Psoas muscle (tissue), 8 donors: ENCODE results near the gene MOB3B. TPM values are rescaled to one million over a fixed set of nuclear protein-coding genes. Genes with fewer than 3 reads are reported as not detected.

Experiments used
- ATAC-seq, 4 donors: fragments of 200-7000 bp; cut with Tn5 transposase; one replicate each; pipeline ENCODE4 v1.9.1; 2020; ENCODE audit warnings: moderate library complexity in 3 of 4, mild to moderate bottlenecking in 2 of 4
- DNase-seq, 2 donors: peaks; one replicate each; pipeline ENCODE4 v3.0.0-alpha.2; 2020
- H3K27ac ChIP-seq: fragments of 200-600 bp; one replicate; pipeline ENCODE4 v1.8.0; 2022
- H3K27me3 ChIP-seq, 3 donors: fragments of 200-600 bp in 1 of 3; one replicate each; pipeline versions ENCODE4 v1.6.1 to v1.8.0; 2013 to 2022; ENCODE audit warnings: low read length in 2 of 3, mild to moderate bottlenecking in 2 of 3, moderate library complexity in 1 of 3; ENCODE audit not compliant: insufficient read depth in 3 of 3
- H3K36me3 ChIP-seq, 2 donors: fragments of 200-600 bp in 1 of 2; one replicate each; pipeline versions ENCODE4 v1.6.1 to v1.8.0; 2013 to 2022; ENCODE audit warnings: low read depth in 1 of 2, mild to moderate bottlenecking in 1 of 2, moderate library complexity in 1 of 2; ENCODE audit not compliant: insufficient read depth in 1 of 2
- H3K4me1 ChIP-seq: fragments of 200-600 bp; one replicate; pipeline ENCODE4 v1.8.0; 2022
- H3K4me3 ChIP-seq: fragments of 200-600 bp; one replicate; pipeline ENCODE4 v1.8.0; 2022; ENCODE audit warnings: mild to moderate bottlenecking
- H3K9me3 ChIP-seq: fragments of 200-600 bp; one replicate; pipeline ENCODE4 v1.8.0; 2022
- WGBS, 3 donors: extraction: QIAGEN DNeasy Blood & Tissue Kit; methylation state at CpG; one replicate each; pipeline versions ENCODE4 v1.1.6 to v1.1.7; 2013; 5-methylcytosine and 5-hydroxymethylcytosine counted together
- intact Hi-C, 2 donors: fragments of 100-400 bp; cut with DNase I; formaldehyde crosslinking; loops; one replicate each; pipeline versions ENCODE4 v1.11.0 to v1.14.2; 2022
- polyA plus RNA-seq, 3 donors: library from polyadenylated mRNA; stranded (reverse); fragments of 200-250 nt; gene quantifications; one replicate each; pipeline ENCODE4 v1.2.3, GENCODE V29; 2013
- total RNA-seq, 4 donors: library from RNA; stranded (reverse); fragmentation: NEBNext Ultra II Directional in 2 of 4; extraction: Animal tissue kit (Norgen Biotek cat#: 25700) in 2 of 4; gene quantifications; one replicate each; pipeline versions ENCODE4 v1.2.1 to v1.2.4, GENCODE V29; 2021 to 2023
- TF ChIP-seq, protein P1 (sequence below): fragments of 200-600 bp; IDR thresholded peaks from one replicate; pipeline ENCODE4 v1.8.0; 2022; ENCODE audit warnings: antibody characterized with exemption
- donor health status: healthy with polysubstance abuse.
- donor health status: DM: no; HTN: no; CAD: no; lungs with moderate emphysema.
- donor health status: Bipolar disorder and iron deficiency.
- donor health status: healthy.
- donor health status: DM: yes; HTN: yes; CAD: no.
- donor health status: DM: no; HTN: no; CAD: no.
- donor health status: DM: no; HTN: no; CAD: no.
- donor health status: DM: yes; HTN: yes; CAD: no.

The MOB3B gene
- total and polyA plus RNA-seq, 7 donors, result 0.57 to 4.5 (median 1.8) TPM

DNA sequence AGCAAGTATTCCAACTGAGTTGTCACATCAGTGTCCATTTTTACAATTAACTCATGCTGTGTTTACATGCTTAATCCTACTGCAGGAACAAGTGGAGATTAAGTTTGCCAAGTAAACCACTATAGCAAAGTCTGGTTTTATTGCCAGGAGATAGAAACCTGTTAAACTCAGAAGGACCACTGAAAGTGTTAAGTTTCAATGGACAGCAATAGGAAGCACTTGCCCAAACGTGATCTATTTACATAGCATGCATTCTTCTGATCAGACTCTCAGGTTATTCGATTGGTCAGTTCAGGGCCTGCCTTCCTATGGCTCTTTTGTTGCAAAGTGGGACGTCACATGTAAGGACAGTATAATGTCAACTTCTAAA lies 33.5 kb downstream of the MOB3B start:
- intact Hi-C loops, result no loop called here
- Histone ChIP-seq H3K4me3 (no peak overlapping the region), H3K4me1 (no peaks in the 10 kb centered on the region), H3K36me3 (no peaks in the 10 kb centered on the region), H3K9me3 (no peaks in the 10 kb centered on the region), H3K27ac (no peak overlapping the region), H3K27me3 (no peaks in the 10 kb centered on the region)
- DNase-seq (no peak), ATAC-seq (no peak)
- 56 to 61% (median 61%) methylated on average over 3 of the region's 3 CpGs for WGBS, 3 donors
- TF ChIP-seq, protein P1, sequence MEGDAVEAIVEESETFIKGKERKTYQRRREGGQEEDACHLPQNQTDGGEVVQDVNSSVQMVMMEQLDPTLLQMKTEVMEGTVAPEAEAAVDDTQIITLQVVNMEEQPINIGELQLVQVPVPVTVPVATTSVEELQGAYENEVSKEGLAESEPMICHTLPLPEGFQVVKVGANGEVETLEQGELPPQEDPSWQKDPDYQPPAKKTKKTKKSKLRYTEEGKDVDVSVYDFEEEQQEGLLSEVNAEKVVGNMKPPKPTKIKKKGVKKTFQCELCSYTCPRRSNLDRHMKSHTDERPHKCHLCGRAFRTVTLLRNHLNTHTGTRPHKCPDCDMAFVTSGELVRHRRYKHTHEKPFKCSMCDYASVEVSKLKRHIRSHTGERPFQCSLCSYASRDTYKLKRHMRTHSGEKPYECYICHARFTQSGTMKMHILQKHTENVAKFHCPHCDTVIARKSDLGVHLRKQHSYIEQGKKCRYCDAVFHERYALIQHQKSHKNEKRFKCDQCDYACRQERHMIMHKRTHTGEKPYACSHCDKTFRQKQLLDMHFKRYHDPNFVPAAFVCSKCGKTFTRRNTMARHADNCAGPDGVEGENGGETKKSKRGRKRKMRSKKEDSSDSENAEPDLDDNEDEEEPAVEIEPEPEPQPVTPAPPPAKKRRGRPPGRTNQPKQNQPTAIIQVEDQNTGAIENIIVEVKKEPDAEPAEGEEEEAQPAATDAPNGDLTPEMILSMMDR, result no peak

DNA sequence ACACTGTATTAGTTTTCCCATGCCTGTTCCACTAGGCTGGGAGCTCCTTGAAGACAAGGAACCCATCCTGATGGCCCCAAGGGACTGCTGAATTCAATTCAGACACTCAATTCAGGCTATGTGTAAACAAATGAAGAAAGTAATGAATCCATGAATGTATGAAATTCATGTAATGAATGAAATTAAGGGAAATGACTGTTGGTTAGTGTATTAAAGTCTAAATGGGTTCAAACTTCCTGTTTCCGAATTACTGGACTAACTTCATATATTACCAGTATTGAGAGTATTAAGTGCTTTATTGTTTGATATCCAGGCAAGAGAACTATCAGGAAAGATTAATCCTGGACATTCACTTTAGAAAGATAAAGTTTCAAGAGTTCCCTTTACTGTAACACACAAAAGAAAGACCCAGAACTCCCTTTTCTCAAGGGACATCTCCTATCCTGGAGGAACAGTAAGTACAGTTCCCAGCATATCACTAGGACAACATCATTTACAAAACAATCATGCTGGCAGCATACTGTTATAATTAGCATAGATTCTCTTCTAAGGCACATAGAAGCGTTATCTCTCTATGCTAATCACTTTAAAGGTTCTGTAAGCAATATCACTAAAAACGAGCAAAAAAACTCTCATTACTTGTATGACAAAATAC lies 34.0 kb downstream of the MOB3B start:
- Histone ChIP-seq H3K27ac (no peak overlapping the region), H3K9me3 (no peaks in the 10 kb centered on the region), H3K27me3 (no peaks in the 10 kb centered on the region), H3K4me1 (no peaks in the 10 kb centered on the region), H3K4me3 (no peak overlapping the region), H3K36me3 (no peaks in the 10 kb centered on the region)
- intact Hi-C loops, result no loop called here
- WGBS, 3 donors, result 60 to 75% (median 61%) methylated on average over 3 of the region's 3 CpGs
- DNase-seq (no peak), ATAC-seq (no peak)
- TF ChIP-seq, protein P1, result no peak

GRCh38 chr9:27491154-27491553 lies 38.5 kb downstream of the MOB3B start:
- no peaks in the 10 kb centered on the region for H3K36me3 ChIP-seq
- H3K4me3 ChIP-seq, result no peak overlapping the region
- WGBS, 3 donors, result 33 to 54% (median 36%) methylated on average over 1 of the region's 1 CpG
- intact Hi-C loops, result no loop called here
- H3K27ac ChIP-seq, result no peak overlapping the region
- TF ChIP-seq, protein P1, result no peak
- no peak for DNase-seq
- H3K9me3 ChIP-seq, result no peaks in the 10 kb centered on the region
- no peak for ATAC-seq
- no peaks in the 10 kb centered on the region for H3K27me3 ChIP-seq
- no peaks in the 10 kb centered on the region for H3K4me1 ChIP-seq

DNA sequence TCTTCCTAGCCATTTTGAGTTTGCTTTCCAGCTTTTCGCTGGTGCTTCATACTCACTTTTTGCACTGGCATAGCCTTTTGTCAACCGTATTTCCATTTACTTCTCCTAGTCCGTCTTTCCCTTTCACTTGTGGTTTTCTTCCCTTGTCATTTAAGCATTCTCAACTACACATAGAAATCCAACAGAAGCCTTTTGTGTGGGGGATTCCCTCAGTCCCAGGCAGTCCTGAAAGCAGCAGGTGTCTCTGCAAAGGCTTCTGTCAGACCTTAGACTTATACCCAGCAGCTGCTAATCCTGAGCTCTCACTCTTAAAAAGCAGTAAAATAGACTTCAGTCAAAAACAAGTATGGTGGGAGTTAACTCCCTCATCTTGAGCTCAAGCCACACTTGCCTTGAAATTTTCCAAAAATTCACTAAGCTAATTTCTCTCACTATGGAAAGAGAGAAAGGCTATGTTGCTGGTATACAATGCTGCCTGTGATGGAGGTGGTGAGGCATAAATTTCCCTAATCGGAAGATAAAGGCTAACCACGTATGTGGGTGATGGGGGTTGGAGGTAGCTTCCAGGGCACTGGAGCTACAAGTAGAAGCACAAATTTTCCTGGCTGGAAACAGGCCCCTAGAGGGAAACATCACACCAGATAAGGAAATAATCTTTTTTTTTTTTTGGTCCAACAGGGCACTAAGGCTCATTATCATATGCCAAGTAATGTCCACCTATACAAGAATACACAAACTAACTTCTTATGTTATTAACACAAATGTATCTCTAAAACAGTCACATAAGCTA lies 40.3 kb downstream of the MOB3B start:
- no peaks in the 10 kb centered on the region for H3K36me3 ChIP-seq
- ATAC-seq (no peak), DNase-seq (no peak)
- 80 to 82% (median 81%) methylated on average over 5 of the region's 5 CpGs for WGBS, 3 donors
- no peaks in the 10 kb centered on the region for H3K9me3 ChIP-seq
- no peaks in the 10 kb centered on the region for H3K4me1 ChIP-seq
- no peak overlapping the region for H3K27ac ChIP-seq
- TF ChIP-seq, protein P1, result no peak
- intact Hi-C loops, result loop anchor here in 1 of 2 donors (5.0 kb wide), 1 partner anchor 38 kb away; the partner anchor contains the start of gene MOB3B
- no peak overlapping the region for H3K4me3 ChIP-seq
- H3K27me3 ChIP-seq, result no peaks in the 10 kb centered on the region
